IPS-20b (cell line): ENCODE data around the gene RIPK4.
"Not testable (repeated sequence)": the region's sequence is repeated elsewhere in the genome, so short reads cannot be mapped to it uniquely, and the experiment has no call there.

Experiments
- H3K27ac ChIP-seq: one replicate; pipeline ENCODE4 v1.5.1; 2013; ENCODE audit warnings: low read length
- H3K27me3 ChIP-seq: 2 replicates; pipeline ENCODE4 v1.6.1; 2013; ENCODE audit warnings: mild to moderate bottlenecking, low read length, inconsistent platforms; ENCODE audit not compliant: insufficient read depth
- H3K36me3 ChIP-seq: 2 replicates; pipeline ENCODE4 v1.6.1; 2013; ENCODE audit warnings: low read depth, mild to moderate bottlenecking, inconsistent platforms, low read length, moderate library complexity; ENCODE audit not compliant: insufficient read depth
- H3K4me1 ChIP-seq: 2 replicates; pipeline ENCODE4 v1.6.1; 2013; ENCODE audit warnings: mild to moderate bottlenecking, control low read depth, inconsistent platforms, low read length, moderate library complexity; ENCODE audit not compliant: insufficient read depth
- H3K4me3 ChIP-seq: 2 replicates; pipeline ENCODE4 v1.5.1; 2013; ENCODE audit warnings: mild to moderate bottlenecking, low read length, inconsistent platforms
- H3K9ac ChIP-seq: 2 replicates; pipeline ENCODE4 v1.6.1; 2013; ENCODE audit warnings: low read depth, mild to moderate bottlenecking, inconsistent platforms, low read length, moderate library complexity
- H3K9me3 ChIP-seq: 2 replicates; pipeline ENCODE4 v1.6.1; 2013; ENCODE audit warnings: mild to moderate bottlenecking, low read depth, low read length, inconsistent platforms; ENCODE audit not compliant: insufficient read depth

Gene RIPK4

GRCh38 chr21:41715649-41716281 lies 51.1 kb downstream of the RIPK4 start:
- Histone ChIP-seq H3K27me3 (peaks cover 19% of the 10 kb centered on the region), H3K36me3 (no peaks in the 10 kb centered on the region), H3K9ac (no peak overlapping the region), H3K4me3 (no peak overlapping the region), H3K9me3 (no peaks in the 10 kb centered on the region), H3K27ac (no peak overlapping the region), H3K4me1 (peaks cover 4% of the 10 kb centered on the region; the same call in 1 of the 2 replicates)

- H3K27ac ChIP-seq, H3K9ac ChIP-seq, H3K4me3 ChIP-seq, H3K9me3 ChIP-seq, H3K36me3 ChIP-seq, H3K4me1 ChIP-seq: not testable (repeated sequence)
- H3K27me3 ChIP-seq = peaks cover 25% of the 10 kb centered on the region
These were observed 52.5 kb downstream of the RIPK4 start for GRCh38 chr21:41714299-41714865.

- no peak overlapping the region for H3K27ac ChIP-seq
- no peaks in the 10 kb centered on the region for H3K36me3 ChIP-seq
- no peaks in the 10 kb centered on the region for H3K9me3 ChIP-seq
- H3K9ac ChIP-seq = no peak overlapping the region
- H3K27me3 ChIP-seq = peaks cover 25% of the 10 kb centered on the region
- H3K4me3 ChIP-seq = no peak overlapping the region
- H3K4me1 ChIP-seq = peaks cover 4% of the 10 kb centered on the region; the same call in 1 of the 2 replicates
These were observed 53.2 kb downstream of the RIPK4 start for GRCh38 chr21:41713495-41714281.

- Histone ChIP-seq H3K9ac (0 out of 2 replicates have a peak overlapping the region, but pooled peaks have one; percentile 26), H3K4me3 (peak overlapping the region; percentile 59; the same call in 1 of the 2 replicates), H3K27me3 (peaks cover 25% of the 10 kb centered on the region), H3K27ac (no peak overlapping the region), H3K4me1 (peaks cover 4% of the 10 kb centered on the region; the same call in 1 of the 2 replicates), H3K36me3 (no peaks in the 10 kb centered on the region), H3K9me3 (no peaks in the 10 kb centered on the region)
These were observed 54.1 kb downstream of the RIPK4 start for GRCh38 chr21:41712730-41713129.

- Histone ChIP-seq H3K27me3 (peaks cover 25% of the 10 kb centered on the region), H3K36me3 (no peaks in the 10 kb centered on the region), H3K9me3 (no peaks in the 10 kb centered on the region)
These were observed 54.7 kb downstream of the RIPK4 start for GRCh38 chr21:41712201-41712600.

GRCh38 chr21:41711416-41712007 lies 55.3 kb downstream of the RIPK4 start:
- Histone ChIP-seq H3K4me3 (peak overlapping the region; percentile 59; the same call in 1 of the 2 replicates), H3K36me3 (no peaks in the 10 kb centered on the region), H3K9ac (no peak overlapping the region), H3K4me1 (peaks cover 4% of the 10 kb centered on the region; the same call in 1 of the 2 replicates), H3K9me3 (no peaks in the 10 kb centered on the region), H3K27ac (no peak overlapping the region), H3K27me3 (peaks cover 25% of the 10 kb centered on the region)

More at GRCh38 chr21:41712201-41712600, 54.7 kb downstream of the RIPK4 start:
- H3K27ac ChIP-seq = no peak overlapping the region
- peak overlapping the region; percentile 59; the same call in 1 of the 2 replicates for H3K4me3 ChIP-seq
- peak overlapping the region; percentile 26; the same call in 1 of the 2 replicates for H3K9ac ChIP-seq
- H3K4me1 ChIP-seq = peaks cover 4% of the 10 kb centered on the region; the same call in 1 of the 2 replicates

- Histone ChIP-seq H3K27me3 (peaks cover 25% of the 10 kb centered on the region), H3K27ac (no peak overlapping the region), H3K4me3 (no peak overlapping the region), H3K36me3 (no peaks in the 10 kb centered on the region), H3K9ac (no peak overlapping the region), H3K9me3 (no peaks in the 10 kb centered on the region), H3K4me1 (peaks cover 4% of the 10 kb centered on the region; the same call in 1 of the 2 replicates)
These were observed 56.1 kb downstream of the RIPK4 start for GRCh38 chr21:41710823-41711160.

- Histone ChIP-seq H3K4me3 (no peak overlapping the region), H3K27me3 (peaks cover 24% of the 10 kb centered on the region), H3K27ac (no peak overlapping the region), H3K4me1 (peaks cover 4% of the 10 kb centered on the region; the same call in 1 of the 2 replicates), H3K9me3 (no peaks in the 10 kb centered on the region), H3K9ac (no peak overlapping the region), H3K36me3 (no peaks in the 10 kb centered on the region)
These were observed 56.7 kb downstream of the RIPK4 start for GRCh38 chr21:41709965-41710822.

GRCh38 chr21:41709166-41709565 lies 57.7 kb downstream of the RIPK4 start:
- H3K27ac ChIP-seq = no peak overlapping the region
- H3K4me1 ChIP-seq = peaks cover 4% of the 10 kb centered on the region; the same call in 1 of the 2 replicates
- no peak overlapping the region for H3K4me3 ChIP-seq
- peaks cover 21% of the 10 kb centered on the region for H3K27me3 ChIP-seq
- no peaks in the 10 kb centered on the region for H3K9me3 ChIP-seq
- H3K9ac ChIP-seq = no peak overlapping the region
- no peaks in the 10 kb centered on the region for H3K36me3 ChIP-seq

GRCh38 chr21:41707960-41708330 lies 58.9 kb downstream of the RIPK4 start:
- Histone ChIP-seq H3K4me1 (peaks cover 4% of the 10 kb centered on the region; the same call in 1 of the 2 replicates), H3K4me3 (no peak overlapping the region), H3K36me3 (no peaks in the 10 kb centered on the region), H3K9ac (no peak overlapping the region), H3K27me3 (peaks cover 21% of the 10 kb centered on the region), H3K9me3 (no peaks in the 10 kb centered on the region), H3K27ac (no peak overlapping the region)
